H1 (cell line): ENCODE data around the gene GSDMA. TPM values are rescaled to one million over a fixed set of nuclear protein-coding genes. Genes with fewer than 3 reads are reported as not detected.

ENCODE experiments used
- CTCF ChIA-PET: fragments of 300-600 bp; sonication (Branson Sonifier 250); formaldehyde crosslinking; loops from one replicate; lab custom pipeline; 2021; ENCODE audit not compliant: partially characterized antibody; lab: Charles Lee
- POLR2A ChIA-PET: fragments of 300-600 bp; sonication (Branson Sonifier 250); formaldehyde crosslinking; loops from one replicate; lab custom pipeline; 2021; ENCODE audit warnings: inconsistent platforms; ENCODE audit not compliant: partially characterized antibody; lab: Charles Lee
- DNase-seq, 2 experiments: peaks; one replicate each; pipeline versions ENCODE4 v3.0.0 to v3.0.0-alpha.2; 2010 to 2022; ENCODE audit warnings: low spot score in 2 of 2, low read depth in 1 of 2, mixed read lengths in 1 of 2
- FAIRE-seq: peaks from 2 replicates; lab custom pipeline; 2011; peaks lifted over from hg19 to GRCh38; lab: Jason Lieb, UNC
- H2AFZ ChIP-seq: 2 replicates; pipeline ENCODE4 v1.8.1; 2012; ENCODE audit warnings: low read length, inconsistent platforms
- H2AK5ac ChIP-seq: 2 replicates; pipeline ENCODE4 v1.6.1; 2013; ENCODE audit warnings: low read depth, low read length
- H2BK120ac ChIP-seq: replicated peaks from 2 replicates; pipeline ENCODE3; 2013; ENCODE audit warnings: low read depth, low read length, inconsistent platforms
- H2BK12ac ChIP-seq: 2 replicates; pipeline ENCODE4 v1.6.1; 2013; ENCODE audit warnings: low read depth, low read length
- H2BK15ac ChIP-seq: 2 replicates; pipeline ENCODE4 v1.6.1; 2013; ENCODE audit warnings: low read length
- H2BK20ac ChIP-seq: 2 replicates; pipeline ENCODE4 v1.6.1; 2013; ENCODE audit warnings: low read length
- H2BK5ac ChIP-seq: 2 replicates; pipeline ENCODE4 v1.6.1; 2013; ENCODE audit warnings: low read depth, low read length
- H3K14ac ChIP-seq: 2 replicates; pipeline ENCODE4 v1.6.1; 2013; ENCODE audit warnings: inconsistent platforms; ENCODE audit not compliant: insufficient read length
- H3K18ac ChIP-seq: 2 replicates; pipeline ENCODE4 v1.6.1; 2013; ENCODE audit warnings: low read length; ENCODE audit errors: extremely low read depth
- H3K23ac ChIP-seq: 2 replicates; pipeline ENCODE4 v1.6.1; 2013; ENCODE audit warnings: inconsistent platforms; ENCODE audit not compliant: insufficient read length
- H3K23me2 ChIP-seq: 2 replicates; pipeline ENCODE4 v1.6.1; 2013; ENCODE audit warnings: low read depth, low read length
- H3K27ac ChIP-seq: 2 replicates; pipeline ENCODE4 v1.6.1; 2011; ENCODE audit warnings: low read depth, low read length, inconsistent platforms
- H3K27me3 ChIP-seq, 4 experiments: replicated peaks in 1 of 4; 1 replicate in 1 of 4; 2 replicates in 3 of 4; pipeline versions ENCODE4 v1.6.1 to v1.8.1; 2011 to 2013; ENCODE audit warnings: low read length in 3 of 4, mild to moderate bottlenecking in 3 of 4, inconsistent platforms in 2 of 4, mixed read lengths in 2 of 4, moderate library complexity in 1 of 4; ENCODE audit not compliant: control insufficient read depth in 3 of 4, insufficient read depth in 3 of 4; ENCODE audit errors: extremely low read depth in 1 of 4
- H3K36me3 ChIP-seq, 4 experiments: 2 replicates each; pipeline versions ENCODE4 v1.6.1 to v1.8.1; 2011 to 2013; ENCODE audit warnings: mild to moderate bottlenecking in 4 of 4, low read length in 3 of 4, moderate library complexity in 2 of 4, control low read depth in 1 of 4, inconsistent platforms in 1 of 4; ENCODE audit not compliant: insufficient read depth in 4 of 4, control insufficient read depth in 2 of 4
- H3K4ac ChIP-seq: replicated peaks from 2 replicates; pipeline ENCODE3; 2013; ENCODE audit warnings: low read length, low read depth, mixed read lengths, inconsistent platforms; ENCODE audit not compliant: insufficient read length
- H3K4me1 ChIP-seq, 4 experiments: replicated peaks in 1 of 4; 1 replicate in 1 of 4; 2 replicates in 3 of 4; pipeline versions ENCODE4 v1.6.1 to v1.8.1; 2011 to 2013; ENCODE audit warnings: low read length in 3 of 4, inconsistent platforms in 2 of 4, mixed read lengths in 1 of 4; ENCODE audit not compliant: insufficient read depth in 4 of 4, control insufficient read depth in 3 of 4
- H3K4me2 ChIP-seq, 2 experiments: 2 replicates each; pipeline versions ENCODE4 v1.6.1 to v1.8.1; 2011 to 2013; ENCODE audit warnings: low read depth in 2 of 2, low read length in 2 of 2, control low read depth in 1 of 2, inconsistent platforms in 1 of 2, mild to moderate bottlenecking in 1 of 2; ENCODE audit not compliant: insufficient read depth in 1 of 2
- H3K4me3 ChIP-seq, 4 experiments: fragments of 200-600, 300-600 bp in 1 of 4; sonication (generic), shearing (Covaris generic), sonication (Bioruptor Twin) in 1 of 4; 2 replicates each; pipeline versions ENCODE4 v1.5.1 to v1.8.1; 2011 to 2016; ENCODE audit warnings: low read length in 4 of 4, low read depth in 3 of 4, control low read depth in 2 of 4, inconsistent platforms in 2 of 4, mild to moderate bottlenecking in 2 of 4, mixed read lengths in 1 of 4, moderate library complexity in 1 of 4; ENCODE audit not compliant: insufficient read depth in 2 of 4; ENCODE audit errors: extremely low read depth in 1 of 4
- H3K56ac ChIP-seq: replicated peaks from 2 replicates; pipeline ENCODE3; 2013; ENCODE audit warnings: low read depth, mild to moderate bottlenecking, mixed read lengths, low read length, inconsistent platforms; ENCODE audit not compliant: insufficient read length
- H3K79me1 ChIP-seq: 2 replicates; pipeline ENCODE4 v1.6.1; 2013; ENCODE audit warnings: low read depth, low read length, control low read depth
- H3K79me2 ChIP-seq, 2 experiments: 2 replicates each; pipeline versions ENCODE4 v1.6.1 to v1.8.1; 2012 to 2013; ENCODE audit warnings: low read length in 2 of 2, mild to moderate bottlenecking in 2 of 2, inconsistent platforms in 1 of 2; ENCODE audit not compliant: insufficient read depth in 2 of 2, control insufficient read depth in 1 of 2
- H3K9ac ChIP-seq, 4 experiments: replicated peaks in 1 of 4; 1 replicate in 1 of 4; 2 replicates in 3 of 4; pipeline versions ENCODE4 v1.6.1 to v1.8.1; 2011 to 2013; ENCODE audit warnings: low read depth in 3 of 4, low read length in 3 of 4, control low read depth in 2 of 4, mild to moderate bottlenecking in 2 of 4, moderate library complexity in 2 of 4, inconsistent platforms in 1 of 4; ENCODE audit errors: extremely low read depth in 1 of 4
- H3K9me3 ChIP-seq, 2 experiments: 2 replicates each; pipeline versions ENCODE4 v1.6.1 to v1.8.1; 2012 to 2013; ENCODE audit warnings: mild to moderate bottlenecking in 2 of 2, moderate library complexity in 2 of 2, control low read depth in 1 of 2, inconsistent platforms in 1 of 2, low read depth in 1 of 2, low read length in 1 of 2, mixed read lengths in 1 of 2; ENCODE audit not compliant: insufficient read depth in 2 of 2
- H4K20me1 ChIP-seq, 2 experiments: replicated peaks in 1 of 2; 2 replicates each; pipeline versions ENCODE3 to v1.8.1; 2011 to 2013; ENCODE audit warnings: inconsistent platforms in 2 of 2, low read length in 2 of 2, mild to moderate bottlenecking in 1 of 2; ENCODE audit not compliant: insufficient read depth in 2 of 2, control insufficient read depth in 1 of 2
- H4K5ac ChIP-seq: 2 replicates; pipeline ENCODE4 v1.6.1; 2013; ENCODE audit warnings: low read length, low read depth, mixed read lengths, inconsistent platforms; ENCODE audit not compliant: insufficient read length
- H4K8ac ChIP-seq: 2 replicates; pipeline ENCODE4 v1.8.0; 2013; ENCODE audit warnings: mild to moderate bottlenecking, moderate library complexity, low read length, inconsistent platforms; ENCODE audit not compliant: insufficient read depth; ENCODE audit errors: extremely low read depth
- H4K91ac ChIP-seq: replicated peaks from 2 replicates; pipeline ENCODE3; 2013; ENCODE audit warnings: low read length, mixed read lengths, inconsistent platforms; ENCODE audit not compliant: insufficient read length
- ASH2L ChIP-seq: fragments of 200-600, 300-600 bp; sonication (generic); IDR thresholded peaks from one replicate; pipeline ENCODE4 v1.7.1; 2017; ENCODE audit warnings: low read length
- BACH1 ChIP-seq: IDR thresholded peaks from 2 replicates; pipeline ENCODE4 v1.6.1; 2012; ENCODE audit warnings: low read length, improper control_type of control experiment
- BCL11A ChIP-seq, 2 experiments: IDR thresholded peaks; one replicate each; pipeline ENCODE4 v1.6.1; 2011; ENCODE audit warnings: low read depth in 2 of 2, low read length in 2 of 2, mild to moderate bottlenecking in 2 of 2
- CEBPB ChIP-seq: IDR thresholded peaks from 2 replicates; pipeline ENCODE4 v1.6.1; 2012; ENCODE audit warnings: low read depth, low read length
- EP300 ChIP-seq, 2 experiments: IDR thresholded peaks; 1 replicate in 1 of 2; 2 replicates in 1 of 2; pipeline ENCODE4 v1.6.1; 2011 to 2012; ENCODE audit warnings: low read depth in 2 of 2, low read length in 2 of 2, mild to moderate bottlenecking in 2 of 2, borderline replicate concordance in 1 of 2, inconsistent platforms in 1 of 2, moderate library complexity in 1 of 2
- GABPA ChIP-seq: IDR thresholded peaks from 2 replicates; pipeline ENCODE4 v1.6.1; 2011; ENCODE audit warnings: mild to moderate bottlenecking, low read length, moderate library complexity, borderline replicate concordance; ENCODE audit not compliant: insufficient read depth
- KDM4A ChIP-seq: IDR thresholded peaks from one replicate; pipeline ENCODE4 v1.7.1; 2012; ENCODE audit warnings: low read depth, mild to moderate bottlenecking, moderate library complexity, low read length, inconsistent platforms; ENCODE audit not compliant: severe bottlenecking
- POU5F1 ChIP-seq: IDR thresholded peaks from 2 replicates; pipeline ENCODE4 v1.6.1; 2011; ENCODE audit warnings: low read depth, mild to moderate bottlenecking, low read length, moderate library complexity
- WGBS, 2 experiments: shearing (Covaris generic) in 1 of 2; methylation state at CpG; one replicate each; pipeline versions ENCODE4 v1.1.6 to v1.1.7; 2013 to 2015; ENCODE audit warnings: low lambda C conversion rate in 2 of 2, mixed read lengths in 2 of 2, inconsistent platforms in 1 of 2, low coverage in 1 of 2, missing lambda C conversion rate in 1 of 2; ENCODE audit not compliant: insufficient replicate concordance in 2 of 2, insufficient coverage in 1 of 2, insufficient read length in 1 of 2; ENCODE audit errors: extremely low coverage in 1 of 2, missing lambda C conversion rate in 1 of 2; 5-methylcytosine and 5-hydroxymethylcytosine counted together
- polyA plus RNA-seq, 7 experiments: library from polyadenylated mRNA; depleted of rRNA in 3 of 7; stranded (reverse) in 5 of 7; unstranded in 2 of 7; fragments of >200 nt in 5 of 7; fragments of 200-250 nt in 2 of 7; gene quantifications; 1 replicate in 5 of 7; 2 replicates in 1 of 7; 4 replicates in 1 of 7; pipeline versions ENCODE4 v1.2.1 to v1.2.3, GENCODE V29; 2011 to 2013; ENCODE audit warnings: missing spikeins in 2 of 7, mixed read lengths in 2 of 7
- total RNA-seq: library from RNA; stranded (reverse); fragmentation: NEBNext Ultra II Directional; extraction: Animal tissue kit (Norgen Biotek cat#: 25700); gene quantifications from 2 replicates; pipeline ENCODE4 v1.2.1, GENCODE V29; 2021

The GSDMA gene
- total and polyA plus RNA-seq, 2 of the 8 experiments (the other 6 are each of a cell fraction or from before 2014, with no cell fraction given) = 0.03 TPM; not detected in 1

GRCh38 chr17:39939106-39939505 is 23.7 kb upstream of the GSDMA start:
- H4K5ac ChIP-seq = no peak overlapping the region
- DNase-seq = no peak
- H2BK5ac ChIP-seq = no peak overlapping the region
- no peak overlapping the region for H3K18ac ChIP-seq
- no peak overlapping the region for H4K8ac ChIP-seq
- H2BK20ac ChIP-seq = no peak overlapping the region
- no peak overlapping the region for H2AFZ ChIP-seq
- H4K20me1 ChIP-seq = no peaks in the 10 kb centered on the region
- no peak overlapping the region for H3K56ac ChIP-seq
- no peak overlapping the region for H3K4me2 ChIP-seq
- no peak overlapping the region for H3K9ac ChIP-seq
- H4K91ac ChIP-seq = no peak overlapping the region
- TF ChIP-seq BACH1 (no peak), ASH2L (no peak), GABPA (no peak), KDM4A (no peak), BCL11A (IDR thresholded peaks at IDR 0.05; ENCODE audit: low read depth in 2 of 2, low read length in 2 of 2) (no peak), POU5F1 (no peak), EP300 (IDR thresholded peaks at IDR 0.05; ENCODE audit: borderline replicate concordance in 1 of 2, low read depth in 2 of 2, low read length in 2 of 2) (no peak), CEBPB (no peak)
- TF ChIP-seq, all 59 proteins: peak for 0
- Histone ChIP-seq H3K14ac (no peak overlapping the region), H3K4me1 (peaks cover 0 to 6% (median under 1%) of the 10 kb centered on the region in 4 experiments; a peak in 5 of 7 replicates), H3K79me2 (no peaks in the 10 kb centered on the region), H3K27me3 (no peaks in the 10 kb centered on the region), H3K4ac (no peak overlapping the region), H3K23me2 (0 out of 2 replicates have a peak, but pooled peaks cover 2% of the 10 kb centered on the region), H3K4me3 (no peak overlapping the region), H3K9me3 (no peaks in the 10 kb centered on the region), H2BK120ac (no peak overlapping the region), H3K27ac (no peak overlapping the region), H3K79me1 (no peaks in the 10 kb centered on the region), H2BK15ac (no peak overlapping the region), H2BK12ac (no peak overlapping the region), H2AK5ac (no peak overlapping the region), H3K36me3 (no peaks in the 10 kb centered on the region), H3K23ac (no peak overlapping the region)
- WGBS, 2 experiments = 87% methylated on average over 3 of the region's 3 CpGs; no CpG with 5 or more reads in 1 of the 2 experiments
- POLR2A ChIA-PET = interaction anchor here (0.7 to 3.1 kb wide), 3 partner anchors 8 to 14 kb away, joined by 3 to 10 read pairs (median 5); partner anchors contain the start of genes LRRC3C and ORMDL3
- no peak for FAIRE-seq
- CTCF ChIA-PET = interaction anchor here (0.8 to 4.1 kb wide), 7 partner anchors 9 to 30 kb away, joined by 3 to 16 read pairs (median 6); partner anchors contain the start of genes LRRC3C and ORMDL3
